ENCODE results near the gene DEFB132.

GRCh38 chr20:259981-260380, 2.5 kb downstream of the DEFB132 start:
- TF ChIP-seq CTCF (IDR thresholded peaks at IDR 0.05) (no peak), POLR2A (IDR thresholded peaks at IDR 0.05) (no peak)

All from esophagus squamous epithelium (tissue), 4 donors.